ENCODE measurements around the gene TPT1. TPM values are rescaled to one million over a fixed set of nuclear protein-coding genes. Genes with fewer than 3 reads are reported as not detected.

TPT1 gene
- polyA plus RNA-seq, 2 of the 4 experiments (the other 2 are of a cell fraction), result 2,486 to 3,850 TPM

DNA sequence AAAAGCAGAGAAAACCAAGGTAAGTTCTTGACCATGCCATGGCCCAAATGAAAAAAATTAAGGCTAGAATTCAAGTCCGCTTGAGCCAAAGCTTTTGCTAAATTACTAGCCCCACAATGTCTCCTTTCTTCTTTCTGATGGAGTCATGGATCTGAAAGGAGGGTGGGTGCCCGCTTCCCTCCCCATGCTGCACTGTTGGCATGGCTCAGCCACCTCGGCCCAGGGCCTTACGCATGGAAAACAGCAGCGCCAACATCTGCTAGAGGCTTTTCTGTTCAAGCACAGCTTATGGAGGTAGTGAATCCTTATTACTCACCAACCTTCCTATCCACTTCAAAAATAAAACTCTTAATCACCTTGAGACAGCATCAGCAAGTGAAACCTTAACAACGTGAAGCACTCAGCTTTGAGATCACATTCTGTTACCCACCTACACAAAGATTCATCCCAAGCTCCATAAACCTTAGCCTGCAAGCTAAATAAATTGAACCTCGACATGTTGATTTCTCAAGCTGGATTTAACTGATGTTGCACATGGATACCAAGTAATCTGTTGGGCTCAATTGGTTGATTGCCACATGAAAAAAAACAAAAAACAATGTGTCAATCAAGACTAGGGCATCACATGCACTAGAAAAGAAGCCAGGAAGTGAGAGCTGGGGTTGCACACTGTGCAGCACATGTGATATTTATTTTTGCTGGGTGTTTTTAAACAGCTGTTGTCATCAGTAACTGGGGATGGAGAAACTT lies 43.4 kb downstream of the TPT1 start:
- POLR2A ChIA-PET, result no interaction called here
- no peaks in the 10 kb centered on the region for H3K9me3 ChIP-seq
- no peak overlapping the region for H3K4me2 ChIP-seq
- no peak overlapping the region for H3K4me3 ChIP-seq
- TF ChIP-seq KDM1A (IDR thresholded peaks at IDR 0.05; ENCODE audit: low read depth) (no peak), RNF2 (IDR thresholded peaks at IDR 0.05; ENCODE audit: borderline replicate concordance, low read depth) (no peak), ESRRA (IDR thresholded peaks at IDR 0.05; ENCODE audit: borderline replicate concordance, low read length) (no peak), SREBF2 (IDR thresholded peaks at IDR 0.05) (no peak), JUNB (IDR thresholded peaks at IDR 0.05) (no peak), GATA3 (IDR thresholded peaks at IDR 0.05; ENCODE audit: borderline replicate concordance) (no peak), KDM5A (IDR thresholded peaks at IDR 0.05) (no peak), RARB (CRISPR knock-in tag; IDR thresholded peaks at IDR 0.05) (no peak), NR3C1 (IDR thresholded peaks at IDR 0.05) (no peak), TFCP2L1 (CRISPR knock-in tag; IDR thresholded peaks at IDR 0.05) (no peak), MYC (IDR thresholded peaks at IDR 0.05; ENCODE audit: borderline replicate concordance, low read length) (no peak), JUN (IDR thresholded peaks at IDR 0.05) (no peak)
- TF ChIP-seq, protein P1, sequence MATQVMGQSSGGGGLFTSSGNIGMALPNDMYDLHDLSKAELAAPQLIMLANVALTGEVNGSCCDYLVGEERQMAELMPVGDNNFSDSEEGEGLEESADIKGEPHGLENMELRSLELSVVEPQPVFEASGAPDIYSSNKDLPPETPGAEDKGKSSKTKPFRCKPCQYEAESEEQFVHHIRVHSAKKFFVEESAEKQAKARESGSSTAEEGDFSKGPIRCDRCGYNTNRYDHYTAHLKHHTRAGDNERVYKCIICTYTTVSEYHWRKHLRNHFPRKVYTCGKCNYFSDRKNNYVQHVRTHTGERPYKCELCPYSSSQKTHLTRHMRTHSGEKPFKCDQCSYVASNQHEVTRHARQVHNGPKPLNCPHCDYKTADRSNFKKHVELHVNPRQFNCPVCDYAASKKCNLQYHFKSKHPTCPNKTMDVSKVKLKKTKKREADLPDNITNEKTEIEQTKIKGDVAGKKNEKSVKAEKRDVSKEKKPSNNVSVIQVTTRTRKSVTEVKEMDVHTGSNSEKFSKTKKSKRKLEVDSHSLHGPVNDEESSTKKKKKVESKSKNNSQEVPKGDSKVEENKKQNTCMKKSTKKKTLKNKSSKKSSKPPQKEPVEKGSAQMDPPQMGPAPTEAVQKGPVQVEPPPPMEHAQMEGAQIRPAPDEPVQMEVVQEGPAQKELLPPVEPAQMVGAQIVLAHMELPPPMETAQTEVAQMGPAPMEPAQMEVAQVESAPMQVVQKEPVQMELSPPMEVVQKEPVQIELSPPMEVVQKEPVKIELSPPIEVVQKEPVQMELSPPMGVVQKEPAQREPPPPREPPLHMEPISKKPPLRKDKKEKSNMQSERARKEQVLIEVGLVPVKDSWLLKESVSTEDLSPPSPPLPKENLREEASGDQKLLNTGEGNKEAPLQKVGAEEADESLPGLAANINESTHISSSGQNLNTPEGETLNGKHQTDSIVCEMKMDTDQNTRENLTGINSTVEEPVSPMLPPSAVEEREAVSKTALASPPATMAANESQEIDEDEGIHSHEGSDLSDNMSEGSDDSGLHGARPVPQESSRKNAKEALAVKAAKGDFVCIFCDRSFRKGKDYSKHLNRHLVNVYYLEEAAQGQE (IDR thresholded peaks at IDR 0.05), result no peak
- TF ChIP-seq, protein P2, sequence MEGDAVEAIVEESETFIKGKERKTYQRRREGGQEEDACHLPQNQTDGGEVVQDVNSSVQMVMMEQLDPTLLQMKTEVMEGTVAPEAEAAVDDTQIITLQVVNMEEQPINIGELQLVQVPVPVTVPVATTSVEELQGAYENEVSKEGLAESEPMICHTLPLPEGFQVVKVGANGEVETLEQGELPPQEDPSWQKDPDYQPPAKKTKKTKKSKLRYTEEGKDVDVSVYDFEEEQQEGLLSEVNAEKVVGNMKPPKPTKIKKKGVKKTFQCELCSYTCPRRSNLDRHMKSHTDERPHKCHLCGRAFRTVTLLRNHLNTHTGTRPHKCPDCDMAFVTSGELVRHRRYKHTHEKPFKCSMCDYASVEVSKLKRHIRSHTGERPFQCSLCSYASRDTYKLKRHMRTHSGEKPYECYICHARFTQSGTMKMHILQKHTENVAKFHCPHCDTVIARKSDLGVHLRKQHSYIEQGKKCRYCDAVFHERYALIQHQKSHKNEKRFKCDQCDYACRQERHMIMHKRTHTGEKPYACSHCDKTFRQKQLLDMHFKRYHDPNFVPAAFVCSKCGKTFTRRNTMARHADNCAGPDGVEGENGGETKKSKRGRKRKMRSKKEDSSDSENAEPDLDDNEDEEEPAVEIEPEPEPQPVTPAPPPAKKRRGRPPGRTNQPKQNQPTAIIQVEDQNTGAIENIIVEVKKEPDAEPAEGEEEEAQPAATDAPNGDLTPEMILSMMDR (IDR thresholded peaks at IDR 0.05), result no peak
- H3K4me1 ChIP-seq, result no peaks in the 10 kb centered on the region
- CTCF ChIA-PET, result interaction anchor here (0.9 to 3.9 kb wide), 2 partner anchors 11 to 250 kb away, joined by 4 to 33 read pairs; no protein-coding TSS in a partner anchor
- H3K27ac ChIP-seq, result no peak overlapping the region
- DNase-seq (ENCODE audit: low read depth in 1 of 2, low spot score in 1 of 2), result no peak
- 86% methylated on average over 7 of the region's 7 CpGs for WGBS (ENCODE audit: missing lambda C conversion rate)
- ATAC-seq, result no peak
- no peak for FAIRE-seq

DNA sequence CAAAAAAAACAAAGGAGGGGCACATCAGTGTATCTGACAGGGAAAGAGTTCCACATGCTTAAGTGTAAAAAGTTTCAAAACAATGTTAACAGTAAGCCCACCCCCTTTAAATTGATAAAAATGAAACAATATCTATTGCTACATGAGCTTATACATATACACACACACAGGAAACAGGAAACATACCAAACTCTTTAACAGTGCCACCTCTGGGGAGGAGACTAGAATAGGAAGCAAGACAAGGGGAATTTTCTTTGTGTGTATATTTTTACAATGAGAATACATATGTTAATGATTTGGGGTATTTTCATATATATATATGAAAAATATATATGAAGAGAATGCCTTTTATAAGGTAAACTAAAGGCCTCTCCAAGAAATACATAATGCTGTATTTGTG lies 44.7 kb downstream of the TPT1 start:
- CTCF ChIA-PET, result no interaction called here
- Histone ChIP-seq H3K27ac (no peak overlapping the region), H3K4me3 (no peak overlapping the region), H3K4me2 (no peak overlapping the region), H3K4me1 (no peaks in the 10 kb centered on the region), H3K9me3 (no peaks in the 10 kb centered on the region)
- POLR2A ChIA-PET, result no interaction called here
- no peak for ATAC-seq
- FAIRE-seq, result no peak
- DNase-seq (ENCODE audit: low read depth in 1 of 2, low spot score in 1 of 2), result no peak
- no peak for TF ChIP-seq RARB (CRISPR knock-in tag; IDR thresholded peaks at IDR 0.05)
- TF ChIP-seq ESRRA (IDR thresholded peaks at IDR 0.05; ENCODE audit: borderline replicate concordance, low read length), result no peak

DNA sequence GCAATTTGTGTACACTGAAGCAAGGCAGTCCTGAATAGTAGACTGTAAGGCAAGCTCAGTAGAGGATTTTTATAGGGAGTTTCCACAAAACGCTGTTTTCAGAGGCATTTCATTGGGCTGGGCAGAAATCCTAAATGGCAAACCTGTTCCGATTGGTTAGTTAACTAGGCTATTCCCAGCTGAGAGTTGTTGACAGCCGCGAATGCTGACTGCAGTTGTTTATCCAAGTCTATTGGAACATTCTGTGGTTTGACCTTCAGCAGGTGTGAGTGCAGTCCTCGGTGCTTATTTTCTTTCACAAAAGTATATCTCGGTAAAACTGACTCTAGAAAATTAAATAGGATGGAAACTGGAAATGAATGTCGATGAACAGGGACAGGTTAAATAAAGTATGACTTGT lies 45.4 kb downstream of the TPT1 start:
- Histone ChIP-seq H3K4me1 (no peaks in the 10 kb centered on the region), H3K4me2 (no peak overlapping the region), H3K9me3 (no peaks in the 10 kb centered on the region), H3K27ac (no peak overlapping the region), H3K4me3 (no peak overlapping the region)
- ChIA-PET POLR2A (no interaction called here), CTCF (interaction anchor here (1.1 to 2.5 kb wide), 2 partner anchors 14 to 248 kb away, joined by 3 to 8 read pairs; no protein-coding TSS in a partner anchor)
- no peak for DNase-seq (ENCODE audit: low read depth in 1 of 2, low spot score in 1 of 2)
- ATAC-seq, result no peak
- WGBS (ENCODE audit: missing lambda C conversion rate), result 85% methylated on average over 7 of the region's 7 CpGs
- no peak for FAIRE-seq
- no peak for TF ChIP-seq CEBPB (IDR thresholded peaks at IDR 0.05)
- TF ChIP-seq RAD21 (conservative IDR thresholded peaks at IDR 0.05 in 1 of 2, IDR thresholded peaks at IDR 0.05 in 1 of 2), result no peak
- TF ChIP-seq TFCP2L1 (CRISPR knock-in tag; IDR thresholded peaks at IDR 0.05), result no peak
- TF ChIP-seq HEYL (CRISPR knock-in tag; IDR thresholded peaks at IDR 0.05), result no peak
- TF ChIP-seq POLR2A (IDR thresholded peaks at IDR 0.05; ENCODE audit: low read length), result no peak
- TF ChIP-seq FOSL2 (IDR thresholded peaks at IDR 0.05), result no peak
- TF ChIP-seq FOSL2 (CRISPR knock-in tag; IDR thresholded peaks at IDR 0.05), result no peak
- no peak for TF ChIP-seq EP300 (IDR thresholded peaks at IDR 0.05)
- TF ChIP-seq, protein P3, sequence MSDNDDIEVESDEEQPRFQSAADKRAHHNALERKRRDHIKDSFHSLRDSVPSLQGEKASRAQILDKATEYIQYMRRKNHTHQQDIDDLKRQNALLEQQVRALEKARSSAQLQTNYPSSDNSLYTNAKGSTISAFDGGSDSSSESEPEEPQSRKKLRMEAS (IDR thresholded peaks at IDR 0.05), result no peak
- no peak for TF ChIP-seq CBX8 (IDR thresholded peaks at IDR 0.05)
- TF ChIP-seq RFX5 (IDR thresholded peaks at IDR 0.05), result no peak
- TF ChIP-seq HDAC2 (IDR thresholded peaks at IDR 0.05), result no peak
- TF ChIP-seq ZC3H11A (IDR thresholded peaks at IDR 0.05), result no peak
- no peak for TF ChIP-seq POLR2AphosphoS2 (conservative IDR thresholded peaks at IDR 0.05; ENCODE audit: low read length)
- TF ChIP-seq, protein P2 (IDR thresholded peaks at IDR 0.05), result no peak
- TF ChIP-seq EHMT2 (IDR thresholded peaks at IDR 0.05; ENCODE audit: low read depth), result no peak
- TF ChIP-seq JUN (IDR thresholded peaks at IDR 0.05), result no peak
- no peak for TF ChIP-seq FOSB (CRISPR knock-in tag; IDR thresholded peaks at IDR 0.05)

All from A549 (cell line).